ENCODE measurements around the gene NSUN6.
"Not testable (repeated sequence)": the region's sequence is repeated elsewhere in the genome, so short reads cannot be mapped to it uniquely, and the experiment has no call there.

The NSUN6 gene

GRCh38 chr10:18607503-18608378 lies 43.6 kb downstream of the NSUN6 start:
- DNase-seq: no peak

DNA sequence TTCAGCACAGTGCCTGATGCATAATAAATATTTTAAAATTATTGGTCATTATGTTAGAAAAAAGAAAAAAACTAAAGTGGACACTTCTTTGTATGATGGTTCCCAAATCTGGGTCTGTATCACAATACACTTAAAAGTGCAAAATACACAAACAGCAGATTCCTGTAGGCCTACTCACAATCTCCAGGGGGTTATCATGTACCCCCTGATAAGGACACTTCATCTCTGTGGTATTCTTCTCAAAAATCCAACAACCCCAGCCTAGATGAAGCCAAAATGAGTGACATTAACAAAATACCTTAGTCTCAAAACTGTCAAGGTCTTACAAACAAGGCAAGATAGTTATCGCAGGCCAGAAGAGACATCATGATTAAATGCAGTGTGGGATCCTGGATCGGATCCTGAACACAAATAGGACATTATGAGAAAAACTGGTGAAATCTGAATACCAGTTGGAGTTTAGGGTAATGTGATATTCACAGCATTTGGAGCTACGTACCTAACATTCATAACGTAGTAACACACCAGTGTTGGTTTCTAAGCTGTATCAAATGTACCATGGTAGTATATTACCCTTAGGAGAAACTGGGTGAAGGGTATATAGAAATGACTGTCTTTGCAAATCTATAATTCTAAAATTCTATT lies 45.2 kb downstream of the NSUN6 start:
- no peak for DNase-seq

- DNase-seq: no peak
These were observed 50.1 kb downstream of the NSUN6 start for GRCh38 chr10:18601321-18601720.

DNA sequence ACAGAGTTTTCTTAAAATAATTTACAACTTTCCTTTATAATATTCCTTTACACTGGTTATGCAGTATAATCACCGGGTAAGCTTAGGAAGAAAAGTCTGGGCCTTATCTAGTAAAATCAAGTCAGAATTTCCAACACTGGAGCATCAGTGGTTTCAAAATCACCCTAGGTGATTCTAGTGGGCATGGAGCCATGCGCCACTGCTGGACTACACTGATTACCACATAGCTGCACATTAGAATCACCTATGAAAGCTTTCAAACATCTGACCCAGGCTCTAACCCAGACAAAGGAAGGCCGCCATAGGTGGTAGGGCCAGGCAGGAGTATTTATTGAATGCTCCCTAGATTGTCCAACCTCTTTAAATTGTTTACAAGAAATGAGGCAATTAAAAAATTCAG lies 52.0 kb downstream of the NSUN6 start:
- no peak for DNase-seq

GRCh38 chr10:18594574-18595156 lies 56.7 kb downstream of the NSUN6 start:
- DNase-seq: no peak

DNA sequence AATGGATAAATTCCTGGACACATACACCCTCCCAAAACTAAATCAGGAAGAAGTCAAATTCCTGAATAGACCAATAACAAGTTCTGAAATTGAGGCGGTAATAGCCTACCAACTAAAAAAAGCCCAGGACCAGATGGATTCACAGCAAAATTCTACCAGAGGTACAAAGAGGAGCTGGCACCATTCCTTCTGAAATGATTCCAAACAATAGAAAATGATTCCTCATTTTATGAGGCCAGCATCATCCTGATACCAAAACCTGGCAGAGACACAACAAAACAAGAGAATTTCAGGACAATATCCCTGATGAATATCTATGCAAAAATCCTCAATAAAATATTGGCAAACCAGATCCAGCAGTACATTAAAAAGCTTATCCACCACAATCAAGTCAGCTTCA lies 60.2 kb downstream of the NSUN6 start:
- not testable (repeated sequence) for DNase-seq

DNA sequence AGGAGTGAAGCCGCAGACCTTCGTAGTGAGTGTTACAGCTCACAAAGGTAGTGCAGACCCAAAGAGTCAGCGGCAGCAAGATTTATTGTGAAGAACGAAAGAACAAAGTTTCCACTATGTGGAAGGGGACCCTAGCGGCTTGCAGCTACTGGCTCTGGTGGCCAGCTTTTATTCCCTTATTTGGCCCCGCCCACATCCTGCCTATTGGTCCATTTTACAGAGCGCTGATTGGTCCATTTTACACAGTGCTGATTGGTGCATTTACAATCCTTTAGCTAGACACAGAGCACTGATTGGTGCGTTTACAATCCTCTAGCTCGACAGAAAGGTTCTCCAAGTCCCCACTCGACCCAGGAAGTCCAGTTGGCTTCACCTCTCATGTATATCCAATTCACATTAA lies 64.8 kb downstream of the NSUN6 start:
- not testable (repeated sequence) for DNase-seq

GRCh38 chr10:18583575-18584270 lies 67.7 kb downstream of the NSUN6 start:
- DNase-seq: no peak

- peak; percentile 60 for DNase-seq
These were observed 68.6 kb downstream of the NSUN6 start for GRCh38 chr10:18582803-18583202.

DNA sequence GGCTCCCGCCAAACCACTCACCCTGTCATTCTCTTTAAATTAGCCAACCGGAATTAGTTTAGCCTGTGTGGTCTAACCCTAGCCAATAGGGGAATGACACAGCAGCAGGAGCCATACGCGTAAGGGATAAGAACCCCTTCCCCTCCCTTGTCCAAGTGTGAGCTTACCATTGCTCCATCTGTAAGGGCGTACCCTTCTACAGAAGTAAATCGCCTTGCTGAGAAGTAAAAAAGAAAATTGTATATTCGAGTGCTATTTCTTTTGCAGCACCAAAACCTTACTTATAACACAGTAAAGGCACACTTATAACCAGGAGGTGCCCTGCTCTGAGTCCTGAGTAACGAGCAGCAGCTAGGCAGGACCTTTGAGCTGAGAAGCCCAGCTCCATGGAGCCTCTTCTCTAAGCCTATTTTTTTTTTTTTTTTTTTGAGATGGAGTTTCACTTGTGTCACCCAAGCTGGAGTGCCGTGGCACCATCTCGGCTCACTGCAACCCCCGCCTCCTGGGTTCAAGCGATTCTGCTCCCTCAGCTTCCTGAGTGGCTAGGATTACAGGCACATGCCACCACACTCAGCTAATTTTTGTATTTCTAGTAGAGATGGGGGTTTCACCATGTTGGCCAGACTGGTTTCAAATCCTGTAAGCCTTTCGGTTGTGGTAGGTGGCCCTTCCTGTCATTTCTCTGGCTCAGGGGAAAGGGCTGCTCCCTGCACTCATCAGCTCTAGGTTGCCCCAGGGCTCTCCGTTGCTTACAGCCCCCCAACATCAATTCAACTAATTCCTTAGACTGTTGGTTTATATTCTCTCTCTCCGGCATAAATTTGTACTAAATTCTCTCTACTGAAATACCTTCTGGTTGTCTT lies 73.3 kb downstream of the NSUN6 start:
- no peak for DNase-seq

DNA sequence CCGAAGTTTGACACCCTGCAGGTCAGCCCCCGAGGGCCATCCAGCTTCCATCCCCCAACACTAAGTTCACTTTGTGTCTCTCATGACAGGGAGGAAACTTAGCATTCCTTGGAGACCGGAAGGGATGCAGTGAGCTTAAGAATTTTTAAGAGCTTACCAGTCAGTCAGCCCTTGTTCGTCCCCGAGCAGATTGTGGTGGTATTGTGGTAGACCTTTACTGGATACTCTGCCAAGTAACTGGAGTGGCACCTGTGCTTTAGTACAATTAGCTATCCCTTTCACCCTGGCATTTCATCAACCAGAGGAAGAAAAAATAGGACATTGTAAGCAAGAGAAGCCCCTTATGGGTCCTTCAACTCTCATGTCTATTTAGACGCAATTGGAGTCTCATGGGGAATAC lies 74.8 kb downstream of the NSUN6 start:
- no peak for DNase-seq

DNA sequence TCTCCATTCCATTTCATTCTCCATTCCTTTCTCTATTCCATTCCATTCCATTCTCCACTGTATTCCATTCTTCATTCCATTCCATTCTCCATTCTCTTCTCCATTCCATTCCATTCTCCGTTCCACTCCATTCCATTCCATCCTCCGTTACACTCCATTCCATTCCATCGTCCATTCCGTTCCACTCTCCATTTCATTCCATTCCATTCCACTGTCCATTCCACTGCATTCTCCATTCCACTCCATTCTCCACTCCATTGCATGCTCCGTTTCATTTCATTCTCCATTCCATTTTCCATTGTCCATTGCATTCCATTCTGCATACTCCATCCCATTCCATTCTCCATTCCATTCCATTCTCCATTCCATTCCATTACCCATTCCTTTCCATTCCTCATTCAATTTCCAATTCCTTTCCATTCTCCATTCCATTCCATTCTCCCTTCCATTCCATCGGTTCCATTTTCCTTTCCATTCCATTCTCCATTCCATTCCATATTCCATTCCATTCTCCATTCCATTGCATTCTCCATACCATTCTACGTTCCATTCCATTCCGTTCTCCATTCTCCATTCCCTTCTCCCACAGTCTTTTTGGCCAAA lies 78.3 kb downstream of the NSUN6 start:
- DNase-seq: no peak

GRCh38 chr10:18571780-18572179 lies 79.6 kb downstream of the NSUN6 start:
- DNase-seq: no peak

DNA sequence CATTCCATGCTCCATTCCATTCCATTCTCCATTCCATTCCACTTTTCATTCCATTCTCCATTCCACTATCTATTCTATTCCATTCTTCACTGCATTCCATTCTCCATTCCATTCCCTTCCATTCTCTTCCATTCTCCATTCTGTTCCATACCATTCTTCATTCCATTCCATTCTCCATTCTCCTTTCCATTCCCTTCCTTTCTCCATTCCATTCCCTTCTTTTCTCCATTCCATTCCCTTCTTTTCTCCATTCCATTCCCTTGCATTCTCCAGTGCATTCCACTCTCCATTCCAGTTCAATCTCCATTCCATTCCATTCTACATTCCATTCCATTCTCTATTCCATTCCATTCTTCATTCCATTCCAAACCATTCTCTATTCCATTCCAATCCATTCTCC lies 80.3 kb downstream of the NSUN6 start:
- no peak for DNase-seq

GRCh38 chr10:18570386-18570785 lies 81.0 kb downstream of the NSUN6 start:
- not testable (repeated sequence) for DNase-seq

DNA sequence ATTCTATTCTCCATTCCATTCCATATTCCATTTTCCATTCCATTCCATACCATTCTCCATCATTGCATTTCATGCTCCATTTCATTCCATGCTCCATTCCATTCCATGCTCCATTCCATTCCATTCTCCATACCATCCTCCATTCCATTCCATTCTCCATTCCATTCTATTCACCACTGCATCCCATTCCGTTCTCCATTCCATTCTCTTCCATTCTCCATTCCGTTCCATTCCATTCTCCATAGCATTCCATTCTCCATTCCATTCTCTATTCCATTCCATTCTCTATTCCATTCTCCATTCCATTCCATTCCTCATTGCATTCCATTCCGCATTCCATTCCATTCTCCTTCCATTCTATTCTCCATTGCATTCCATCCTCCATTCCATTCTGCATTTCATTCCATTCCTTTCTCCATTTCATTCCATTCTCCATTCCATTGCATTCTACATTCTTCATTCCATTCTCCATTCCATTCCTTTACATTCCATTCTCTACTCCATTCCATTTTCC lies 84.0 kb downstream of the NSUN6 start:
- DNase-seq: no peak

GRCh38 chr10:18566177-18566576 lies 85.2 kb downstream of the NSUN6 start:
- no peak for DNase-seq

- no peak for DNase-seq
These were observed 86.4 kb downstream of the NSUN6 start for GRCh38 chr10:18565006-18565405.

DNA sequence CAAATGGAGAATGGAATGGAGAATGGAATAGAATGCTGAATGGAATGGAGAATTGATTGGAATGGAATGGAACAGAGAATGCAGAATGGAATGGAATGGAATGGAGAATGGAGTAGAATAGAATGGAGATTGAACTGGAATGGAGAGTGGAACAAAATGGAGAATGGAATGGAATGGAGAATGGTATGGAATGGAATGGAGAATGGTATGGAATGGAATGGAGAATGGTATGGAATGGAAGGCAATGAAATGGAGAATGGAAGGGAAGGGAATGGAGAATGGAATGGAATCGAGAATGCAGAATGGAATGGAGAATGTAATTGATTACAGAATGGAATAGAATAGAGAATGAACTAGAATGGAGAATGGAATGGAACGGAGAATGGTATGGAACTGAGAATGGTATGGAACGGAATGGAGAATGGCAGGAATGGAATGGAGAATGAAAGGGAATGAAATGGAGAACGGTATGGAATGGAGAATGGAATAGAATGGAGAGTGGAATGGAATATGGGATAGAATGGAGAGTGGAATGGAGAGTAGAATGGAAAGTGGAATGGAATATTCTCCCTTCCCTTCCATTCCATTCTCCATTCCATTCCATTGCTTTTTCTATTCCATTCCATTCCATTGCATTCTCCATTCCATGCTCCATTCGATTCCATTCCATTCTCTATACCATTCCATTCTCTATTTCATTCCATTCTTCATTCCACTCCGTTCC lies 88.2 kb downstream of the NSUN6 start:
- no peak for DNase-seq

- DNase-seq: no peak
These were observed 89.4 kb downstream of the NSUN6 start for GRCh38 chr10:18561861-18562551.

All from GDM1 (cell line).